NT2/D1 (cell line): Measurements from ENCODE around the gene RBM24.
"Not testable (repeated sequence)": the region's sequence is repeated elsewhere in the genome, so short reads cannot be mapped to it uniquely, and the experiment has no call there.

Experiments used
- SUZ12 ChIP-seq: IDR thresholded peaks from 2 replicates; pipeline ENCODE4 v1.6.1; 2011; ENCODE audit not compliant: insufficient read length, insufficient read depth; ENCODE audit errors: extremely low read depth
- YY1 ChIP-seq: IDR thresholded peaks from 2 replicates; pipeline ENCODE4 v1.6.1; 2011; ENCODE audit not compliant: insufficient read length, insufficient read depth

GRCh38 chr6:17320266-17320665 is 39.1 kb downstream of the RBM24 start:
- not testable (repeated sequence) for TF ChIP-seq SUZ12, YY1
